Activated CD8-positive, alpha-beta memory T cell treated with anti-CD3 and anti-CD28 coated beads for 36 hours (primary cell): ENCODE results near the gene YPEL5. TPM values are rescaled to one million over a fixed set of nuclear protein-coding genes. Genes with fewer than 3 reads are reported as not detected.

Experiments used
- total RNA-seq, 2 experiments: library from RNA; stranded (reverse); gene quantifications; one replicate each; pipeline ENCODE4 v1.2.3, GENCODE V29; 2021

YPEL5 gene
- total RNA-seq, 2 experiments from 2014 or later: 35.2 to 36.8 TPM

Other genes with a start within 250 kb of the YPEL5 start
- gene ALK, start 225.4 kb upstream of the YPEL5 start, total RNA-seq: not detected
- 100 to 1,000 TPM; 118 to 123 TPM for gene LBH, start 84.5 kb downstream of the YPEL5 start, total RNA-seq